HG03135 (cell line): Measurements from ENCODE around the gene PROK1.
A peak's percentile ranks its signal among the peaks of the same experiment; 100 is the strongest.
"Not testable (repeated sequence)": the region's sequence is repeated elsewhere in the genome, so short reads cannot be mapped to it uniquely, and the experiment has no call there.

Experiments
- ATAC-seq: cut with Tn5 transposase; IDR thresholded peaks from one replicate; pipeline ENCODE4 v1.9.1; 2021; ENCODE audit warnings: mild to moderate bottlenecking, moderate library complexity; ENCODE audit not compliant: unreplicated experiment

Gene PROK1, protein sequence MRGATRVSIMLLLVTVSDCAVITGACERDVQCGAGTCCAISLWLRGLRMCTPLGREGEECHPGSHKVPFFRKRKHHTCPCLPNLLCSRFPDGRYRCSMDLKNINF

DNA sequence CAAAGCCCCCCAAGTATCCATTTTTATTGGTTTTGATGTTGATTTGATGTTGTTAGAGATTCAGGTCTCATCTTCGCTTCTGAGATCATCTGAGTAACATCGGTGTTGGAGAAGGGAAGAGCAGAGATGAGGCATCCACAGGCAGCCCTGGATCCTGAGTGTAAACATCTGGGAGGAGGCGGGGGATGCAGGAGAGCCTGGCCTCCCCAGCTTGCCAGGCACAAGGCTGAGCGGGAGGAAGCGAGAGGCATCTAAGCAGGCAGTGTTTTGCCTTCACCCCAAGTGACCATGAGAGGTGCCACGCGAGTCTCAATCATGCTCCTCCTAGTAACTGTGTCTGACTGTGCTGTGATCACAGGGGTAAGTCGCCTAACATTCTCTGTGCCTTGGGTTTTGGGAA lies at the start of gene PROK1:
Gene PROK1, plus strand, starts transcription at position 221 of the 400 bp plus-strand sequence. Its CDS starts 68 bp downstream, at position 289.
- no peak for ATAC-seq

DNA sequence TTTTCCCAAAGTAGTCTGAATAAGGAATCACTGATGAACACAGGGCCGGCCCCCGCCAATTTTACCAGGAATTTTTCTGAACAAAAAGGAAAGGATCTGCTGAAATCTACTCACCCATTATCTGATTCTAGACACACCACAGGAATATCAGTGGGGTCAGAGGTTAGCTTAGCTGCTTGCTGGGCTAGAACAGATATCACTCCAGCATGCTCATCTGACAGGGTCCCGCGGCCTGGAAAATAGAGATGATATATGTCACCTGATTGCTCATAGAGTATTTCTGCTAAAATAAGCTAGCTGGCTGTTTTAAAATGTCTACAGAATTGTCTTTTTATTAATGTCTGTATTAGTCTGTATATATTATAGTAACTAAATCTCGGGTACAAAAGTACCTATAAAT lies 47.1 kb upstream of the PROK1 start:
- ATAC-seq: no peak

DNA sequence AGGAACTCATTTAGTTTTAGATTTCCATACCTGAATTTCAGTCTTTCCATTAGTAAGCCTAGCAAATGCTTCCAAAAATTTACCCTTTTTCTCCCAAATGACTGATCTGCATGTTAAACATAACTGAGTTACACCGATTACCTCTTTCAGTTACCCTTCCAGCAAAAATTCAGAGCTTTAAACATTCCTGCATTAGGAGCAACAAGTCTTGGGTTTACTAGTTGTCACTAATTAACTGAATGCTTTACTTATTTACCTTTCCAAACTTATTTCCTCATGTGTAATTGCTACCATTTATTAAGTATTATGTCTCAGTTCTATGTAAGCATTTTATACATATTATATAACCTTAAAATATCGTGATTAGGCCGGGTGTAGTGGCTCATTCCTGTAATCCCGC lies 46.5 kb upstream of the PROK1 start:
- ATAC-seq: no peak

DNA sequence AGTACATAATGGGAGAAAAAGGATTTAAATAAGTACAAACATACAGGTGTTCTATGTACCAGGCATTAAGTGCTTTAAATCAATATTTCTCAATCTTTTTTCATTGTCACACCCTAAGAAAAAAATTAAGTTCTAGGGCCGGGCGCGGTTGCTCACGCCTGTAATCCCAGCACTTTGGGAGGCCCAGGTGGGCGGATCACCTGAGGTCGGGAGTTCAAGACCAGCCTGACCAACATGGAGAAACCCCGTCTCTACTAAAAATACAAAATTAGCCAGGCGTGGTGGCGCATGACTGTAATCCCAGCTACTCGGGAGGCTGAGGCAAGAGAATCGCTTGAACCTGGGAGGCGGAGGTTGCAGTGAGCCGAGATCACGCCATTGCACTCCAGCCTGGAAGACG lies 44.5 kb upstream of the PROK1 start:
- ATAC-seq: not testable (repeated sequence)

DNA sequence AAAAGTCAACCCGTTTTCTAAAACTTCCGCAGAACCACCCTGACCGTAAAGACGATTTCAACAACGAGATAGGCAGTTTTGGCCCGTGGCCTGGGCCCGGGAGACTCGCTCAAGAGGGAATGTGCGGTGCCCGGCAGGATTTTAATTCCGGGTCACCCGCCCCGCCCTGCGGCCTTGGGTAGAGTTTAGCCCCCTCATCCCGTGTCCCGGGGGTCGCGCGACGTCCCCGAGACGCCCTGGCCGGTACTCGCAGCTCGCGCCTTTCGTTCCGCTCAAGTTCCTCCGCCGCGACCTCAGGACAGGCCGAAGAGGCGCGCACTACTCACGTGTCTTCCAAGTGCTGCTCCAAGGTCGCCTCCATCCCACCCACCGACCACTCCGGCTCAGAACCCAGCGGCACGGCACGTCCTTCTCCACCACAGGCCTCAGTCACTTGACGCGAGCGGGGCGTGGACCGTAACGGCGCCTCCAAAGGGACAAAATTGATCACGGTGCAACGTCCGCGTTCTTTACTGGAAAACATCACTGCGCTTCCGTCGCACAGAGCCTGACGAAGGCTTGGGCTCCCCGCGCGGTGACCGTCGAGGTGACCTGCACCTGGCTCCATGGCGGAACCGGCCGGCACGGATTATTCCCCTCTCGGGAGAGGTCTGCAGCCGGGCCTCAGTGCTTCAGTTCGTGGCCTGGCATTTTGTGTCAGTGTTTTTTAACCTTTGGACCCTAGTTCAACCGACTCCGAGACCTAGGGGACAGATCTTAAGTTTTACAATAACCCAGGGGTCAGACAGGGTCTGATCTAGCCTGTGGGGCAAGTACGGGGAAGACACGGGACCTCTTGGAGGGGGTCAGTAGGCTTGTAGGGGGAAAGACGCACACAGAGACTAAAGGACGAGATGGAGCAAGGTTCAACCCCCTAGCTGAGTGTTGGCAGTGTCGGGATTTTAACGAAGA lies 43.4 kb upstream of the PROK1 start, which contains the start of gene LAMTOR5:
Gene LAMTOR5, minus strand, starts transcription at position 435 of the 951 bp plus-strand sequence. Its CDS starts 74 bp downstream, at position 361.
- ATAC-seq: peak; percentile 86

DNA sequence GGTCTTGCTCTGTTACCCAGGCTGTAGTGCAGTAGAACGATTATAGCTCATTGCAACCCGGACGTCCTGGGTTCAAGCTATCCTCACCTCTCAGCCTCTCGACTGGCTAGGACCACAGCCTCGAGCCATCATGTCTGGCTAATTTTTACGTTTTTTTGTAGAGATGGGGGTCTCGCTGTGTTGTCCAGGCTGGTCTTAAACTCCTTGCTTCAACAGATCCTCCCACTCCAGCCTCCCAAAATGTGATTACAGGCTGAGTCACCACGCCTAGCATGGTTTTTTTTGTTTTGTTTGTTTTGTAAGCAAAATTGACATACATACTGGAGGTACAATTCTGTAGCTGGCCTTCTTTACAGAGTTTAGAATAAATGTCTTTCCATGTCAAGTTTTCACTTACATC lies 42.5 kb upstream of the PROK1 start:
- no peak for ATAC-seq

DNA sequence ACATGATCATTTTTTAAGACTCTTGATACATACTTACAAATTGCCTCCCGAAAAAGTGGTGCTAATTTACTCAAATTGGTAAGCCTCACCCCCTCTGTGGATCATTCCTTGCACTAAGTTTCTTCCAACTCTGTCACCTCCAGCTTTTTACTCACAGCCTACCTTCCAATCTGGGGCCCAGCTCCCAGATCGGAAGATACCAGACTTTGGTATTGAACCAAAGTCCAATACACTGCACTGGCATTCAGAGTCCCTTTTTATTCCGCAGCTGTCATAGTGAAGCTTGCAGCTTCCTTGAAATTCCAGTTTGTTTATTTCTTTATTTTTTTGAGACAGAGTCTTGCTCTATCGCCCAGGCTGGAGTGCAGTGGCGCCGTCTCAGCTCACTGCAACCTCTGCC lies 41.6 kb upstream of the PROK1 start:
- no peak for ATAC-seq

DNA sequence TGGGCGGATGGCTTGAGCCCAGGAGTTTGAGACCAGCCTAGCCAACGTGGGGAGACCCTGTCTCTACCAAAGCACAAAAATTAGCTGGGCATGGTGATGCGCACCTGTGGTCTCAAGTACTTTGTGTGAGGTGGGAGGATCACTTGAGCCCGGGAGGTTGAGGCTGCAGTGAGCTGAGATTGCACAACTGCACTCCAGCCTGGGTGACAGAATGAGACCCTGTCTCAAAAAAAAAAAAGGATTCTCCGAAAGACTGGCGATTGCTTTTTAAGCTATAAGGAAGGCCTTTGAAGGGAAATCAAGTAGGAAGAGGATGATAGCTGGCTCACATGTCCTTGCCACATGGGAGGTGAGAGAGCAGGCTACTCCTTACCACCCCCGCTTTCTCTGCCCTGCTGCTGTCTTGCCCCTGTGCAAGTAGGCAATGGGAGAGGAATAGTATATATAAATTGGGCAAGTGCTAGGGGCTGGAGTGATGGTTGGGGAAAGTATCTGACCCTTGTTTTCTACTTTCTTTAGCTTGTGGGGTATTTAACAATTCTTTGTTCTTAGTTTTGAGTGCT lies 39.7 kb upstream of the PROK1 start:
- ATAC-seq: no peak

DNA sequence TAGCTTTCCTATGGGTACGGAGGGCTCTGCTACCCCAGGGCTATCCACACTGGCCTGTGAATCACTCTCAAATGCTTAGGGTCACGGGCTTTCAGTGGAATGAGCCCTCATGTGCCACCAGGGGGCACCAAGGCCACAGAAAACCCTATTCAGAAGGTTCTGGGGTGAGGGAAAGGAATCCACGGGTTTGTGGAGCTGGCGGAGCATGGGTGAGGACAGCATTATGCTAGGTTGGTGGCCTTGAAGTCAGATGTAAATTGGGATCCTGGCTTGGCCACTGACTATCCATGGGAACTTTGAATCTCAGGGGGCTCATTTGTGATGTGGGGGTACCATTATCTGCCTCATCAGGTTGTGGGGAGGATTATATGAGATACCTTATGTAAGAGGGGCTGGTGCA lies 38.4 kb upstream of the PROK1 start:
- ATAC-seq: no peak

DNA sequence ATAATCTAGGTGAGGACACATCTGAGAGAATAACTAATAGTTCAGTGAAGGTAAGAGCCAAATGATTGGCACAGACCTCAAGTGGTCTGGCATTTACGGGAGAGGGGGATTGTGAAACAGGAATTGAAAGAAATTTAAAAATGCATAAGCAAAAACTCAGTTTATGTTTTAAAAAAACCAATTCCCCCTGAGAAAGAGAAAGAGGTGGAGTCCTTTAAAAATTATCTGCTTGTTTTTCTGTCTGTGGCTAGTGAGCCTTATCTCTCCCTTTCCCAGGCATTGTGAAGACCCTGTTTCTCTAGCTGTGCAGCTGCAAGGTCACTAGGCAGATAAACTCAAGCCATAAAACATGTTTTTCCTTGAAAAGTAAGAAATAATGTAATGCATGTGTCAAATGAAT lies 37.9 kb upstream of the PROK1 start:
- not testable (repeated sequence) for ATAC-seq

DNA sequence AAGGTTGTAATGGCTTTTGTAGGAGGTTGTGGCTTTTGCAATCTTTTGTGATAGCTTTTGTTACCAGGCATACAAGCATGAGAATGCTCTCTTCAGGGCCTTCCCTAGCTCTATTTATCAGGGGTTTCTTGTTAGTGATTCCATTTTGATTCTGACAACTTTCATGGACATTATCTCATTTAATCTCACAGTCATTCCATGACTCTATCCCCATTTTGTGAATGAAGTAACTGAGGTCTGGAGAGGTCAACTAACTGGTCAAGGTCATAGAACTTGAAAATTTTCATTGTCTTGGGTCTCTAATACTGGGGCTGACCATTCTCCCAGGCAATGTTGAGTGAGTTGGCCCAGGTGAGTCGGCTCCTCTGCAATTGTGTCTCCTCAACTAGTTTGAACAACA lies 32.2 kb upstream of the PROK1 start:
- ATAC-seq: no peak

DNA sequence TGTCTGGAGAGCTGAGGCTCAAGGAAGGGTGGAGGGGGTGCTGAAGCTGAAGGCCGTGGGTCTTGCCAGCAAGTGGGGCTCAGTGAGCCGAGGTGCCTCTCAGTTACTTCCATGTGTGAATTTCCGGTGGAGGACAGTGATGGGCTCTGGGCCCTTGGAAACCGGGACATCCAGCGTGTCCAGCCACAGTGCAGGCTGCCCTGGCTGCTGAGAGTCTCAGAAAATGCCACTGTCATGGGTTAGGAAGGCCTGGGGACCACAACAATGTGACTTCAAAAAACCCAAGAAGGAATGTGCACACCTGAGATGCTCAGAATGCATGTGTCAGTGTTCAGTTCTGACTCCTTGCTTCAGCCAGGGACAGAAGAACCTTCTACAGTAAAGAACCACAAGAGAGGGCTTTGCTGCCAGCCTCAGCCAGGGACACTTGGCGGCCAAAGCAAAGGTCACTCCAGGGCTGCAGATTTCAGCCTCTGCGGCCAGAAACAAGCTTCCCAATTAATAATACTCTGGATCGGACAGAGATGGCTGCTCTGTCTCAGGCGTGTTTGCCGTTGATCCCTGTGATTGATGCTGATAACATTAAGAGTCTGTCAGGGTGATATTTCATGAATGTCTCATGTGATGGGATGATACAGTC lies 30.8 kb upstream of the PROK1 start:
- no peak for ATAC-seq

DNA sequence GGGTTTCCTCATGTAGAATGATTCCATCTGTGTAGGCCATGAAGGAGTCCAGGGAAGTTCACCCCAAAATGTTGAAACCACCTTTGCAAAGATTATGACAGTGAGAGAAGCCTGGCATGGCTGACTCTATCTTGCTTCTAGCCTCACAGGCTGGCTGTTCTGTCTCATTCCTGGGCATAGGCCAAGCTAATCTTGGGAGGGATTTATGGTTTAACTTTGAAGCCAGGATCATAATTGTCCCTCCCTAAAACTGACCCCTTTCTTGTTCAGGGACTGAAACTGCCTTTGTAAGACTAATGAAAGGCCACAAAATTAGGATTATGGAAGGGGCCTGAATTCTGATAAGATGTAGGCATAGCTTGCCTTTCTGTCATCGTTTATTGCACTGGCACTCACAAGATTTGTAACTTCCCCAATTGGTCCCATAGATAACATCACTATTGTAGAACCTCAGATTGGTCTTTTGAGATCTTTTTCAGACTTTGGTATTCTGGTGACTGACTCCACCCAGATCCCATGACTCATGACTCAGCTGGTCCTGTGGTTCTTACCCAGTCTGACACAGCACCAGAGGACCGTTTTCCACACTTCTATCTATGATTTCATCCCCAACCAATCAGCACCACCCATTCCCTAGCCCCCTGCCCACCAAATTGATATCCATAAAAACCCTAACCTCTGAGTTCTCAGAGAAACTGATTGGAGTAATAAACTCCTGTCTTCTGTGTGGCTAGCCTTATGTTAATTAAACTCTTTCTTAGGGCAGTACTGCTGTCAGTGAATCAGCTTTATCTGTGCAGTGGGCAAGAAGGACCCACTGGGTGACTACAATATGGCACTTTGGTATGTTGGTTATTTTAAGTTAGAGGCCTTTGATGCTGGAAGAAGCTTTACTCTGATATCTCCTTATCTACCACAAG lies 29.8 kb upstream of the PROK1 start:
- ATAC-seq: no peak

DNA sequence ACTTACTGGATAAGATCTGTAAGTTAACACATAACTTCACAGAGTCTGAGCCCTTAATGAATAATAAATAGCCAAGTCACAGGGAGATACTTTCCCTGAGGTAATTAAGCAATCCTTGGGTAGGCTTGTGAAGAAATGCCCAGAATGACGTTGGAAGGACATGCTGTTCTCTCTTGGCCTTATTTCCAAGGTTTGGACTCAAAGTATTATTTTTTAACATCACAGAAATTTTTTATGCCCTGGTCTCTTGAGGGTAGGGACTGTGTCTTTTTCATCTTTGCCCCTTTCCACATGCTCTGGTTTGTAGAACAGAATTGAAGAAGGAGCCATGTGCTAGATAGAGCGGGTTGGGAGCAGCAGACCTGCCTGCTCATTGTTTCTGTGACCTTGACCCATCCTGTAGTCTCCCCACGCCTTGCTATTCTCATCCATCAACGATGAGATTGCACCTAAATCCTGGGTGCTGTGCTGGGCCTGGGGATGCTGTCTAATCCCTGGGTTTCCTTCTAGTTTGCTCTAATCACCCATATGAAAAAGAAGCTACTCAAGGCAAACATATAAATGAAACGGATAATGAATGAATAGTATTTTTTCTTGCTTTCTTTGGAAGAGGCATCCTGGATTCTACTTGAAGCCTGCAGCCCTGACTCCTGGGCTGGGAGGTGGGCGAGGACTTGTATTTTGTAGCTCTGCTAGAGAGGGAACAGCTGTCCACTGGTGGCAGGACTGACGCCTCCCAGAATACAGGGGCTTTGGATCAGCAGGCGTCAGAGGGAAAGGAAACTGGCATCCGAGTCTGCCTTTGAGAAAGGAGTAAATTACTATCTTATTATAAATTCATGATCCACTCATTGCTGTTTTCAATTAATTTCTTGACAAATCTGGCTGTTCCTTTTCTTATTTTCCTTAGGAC lies 26.0 kb upstream of the PROK1 start:
- no peak for ATAC-seq

DNA sequence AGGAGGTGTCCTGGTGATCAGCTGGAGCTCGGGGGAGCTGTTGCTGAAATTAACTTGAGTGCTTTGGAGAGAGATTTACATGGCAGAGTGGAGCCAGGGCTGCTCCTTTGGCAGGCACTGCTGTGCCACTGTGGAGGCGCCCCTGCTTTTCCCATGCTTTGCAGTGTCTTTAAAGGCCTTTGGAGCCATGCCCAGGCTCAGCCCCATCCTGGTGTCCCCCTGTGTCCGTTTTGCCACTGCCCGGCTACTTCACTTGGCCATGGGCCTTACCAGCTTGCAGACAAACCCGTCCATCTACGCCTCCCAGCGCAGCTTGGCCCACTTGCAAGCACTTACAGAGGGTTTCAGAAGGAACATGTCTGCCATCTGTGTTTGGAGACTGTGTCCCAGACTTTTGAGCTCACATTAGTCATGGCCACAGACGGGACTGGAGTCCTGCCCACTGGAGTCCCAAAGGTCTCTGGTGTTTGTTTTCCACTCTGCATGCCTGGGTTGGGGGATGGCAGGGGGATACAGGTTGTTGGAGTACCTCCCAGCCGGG lies 25.3 kb upstream of the PROK1 start:
- no peak for ATAC-seq

DNA sequence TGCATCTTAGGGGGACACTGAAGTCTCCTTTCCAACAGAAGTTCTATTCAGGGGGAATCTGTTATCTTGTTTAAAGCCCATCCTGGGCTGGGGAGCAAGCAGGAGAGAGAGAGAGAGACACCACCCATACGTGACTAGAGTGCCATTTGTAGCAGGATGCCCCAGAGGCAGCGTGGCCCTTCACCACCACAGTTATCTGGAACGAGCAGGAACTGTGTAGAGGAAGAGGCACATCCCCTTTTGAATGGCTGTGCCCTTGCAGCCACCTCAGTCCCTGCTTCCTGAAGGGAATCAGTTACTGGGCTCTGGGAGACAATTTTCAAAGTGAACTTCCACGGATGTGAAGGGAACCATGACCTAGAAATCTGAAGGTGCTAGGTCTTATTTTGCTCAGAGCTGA lies 24.1 kb upstream of the PROK1 start:
- no peak for ATAC-seq

DNA sequence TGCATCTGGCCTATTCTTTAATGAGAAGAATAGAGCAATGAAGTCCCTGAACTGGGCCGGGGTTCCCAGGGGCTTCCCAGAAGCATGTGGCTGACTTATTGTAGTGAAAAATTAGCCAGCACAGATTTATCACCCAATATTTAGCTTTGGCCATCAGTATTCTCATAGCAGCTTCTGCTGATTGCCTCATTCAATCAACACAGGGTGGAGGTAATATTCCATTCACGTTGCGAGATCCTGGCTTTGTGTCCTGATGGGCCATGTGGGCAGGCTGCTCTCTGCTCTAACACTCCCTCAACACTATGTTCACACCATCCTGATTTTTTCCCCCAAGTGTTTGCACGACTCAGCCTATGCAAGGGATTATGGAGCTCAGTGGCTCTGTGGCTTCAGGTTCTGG lies 22.0 kb upstream of the PROK1 start:
- ATAC-seq: no peak

DNA sequence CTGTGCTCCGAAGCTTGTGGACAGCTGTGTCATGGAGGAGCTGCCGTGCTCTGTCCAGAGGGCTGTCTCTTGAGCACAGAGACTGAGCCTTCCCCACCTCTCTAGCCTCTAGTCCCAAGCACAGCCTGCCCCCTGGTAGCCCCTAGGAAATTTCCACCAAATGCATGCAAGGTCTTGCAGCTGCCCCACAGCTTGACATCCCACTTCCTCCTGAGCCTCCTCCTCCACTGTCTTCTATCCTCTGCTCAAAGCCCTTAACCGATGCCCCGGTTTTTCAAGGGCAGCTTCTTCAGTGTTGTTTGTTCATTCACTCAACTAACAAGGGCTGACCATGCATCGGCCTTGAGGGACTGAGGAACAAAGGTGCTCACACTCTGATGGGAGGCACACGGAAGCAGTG lies 20.6 kb upstream of the PROK1 start:
- no peak for ATAC-seq

DNA sequence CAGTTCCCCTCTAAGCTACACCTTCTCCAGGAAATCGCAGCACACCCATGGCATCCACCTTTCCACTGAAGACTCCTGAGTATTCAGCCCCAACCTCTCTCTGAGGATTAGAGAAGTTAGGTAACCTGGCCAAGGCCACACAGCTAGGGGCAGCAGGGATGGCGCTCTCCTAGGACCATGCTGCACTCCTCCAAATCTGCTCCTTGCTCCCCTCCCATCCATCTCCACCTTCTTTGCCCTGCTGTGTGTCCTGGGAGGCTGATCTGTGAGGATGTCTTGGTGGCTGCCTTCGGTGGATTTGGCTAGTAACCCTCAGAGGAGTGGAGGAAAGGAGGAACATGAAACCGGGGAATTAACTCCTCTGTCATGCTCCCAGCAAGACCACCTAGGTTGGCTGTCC lies 20.0 kb upstream of the PROK1 start:
- ATAC-seq: no peak
